ENCODE results near the gene SH3PXD2B.
"Not testable (repeated sequence)": the region's sequence is repeated elsewhere in the genome, so short reads cannot be mapped to it uniquely, and the experiment has no call there.

SH3PXD2B gene

DNA sequence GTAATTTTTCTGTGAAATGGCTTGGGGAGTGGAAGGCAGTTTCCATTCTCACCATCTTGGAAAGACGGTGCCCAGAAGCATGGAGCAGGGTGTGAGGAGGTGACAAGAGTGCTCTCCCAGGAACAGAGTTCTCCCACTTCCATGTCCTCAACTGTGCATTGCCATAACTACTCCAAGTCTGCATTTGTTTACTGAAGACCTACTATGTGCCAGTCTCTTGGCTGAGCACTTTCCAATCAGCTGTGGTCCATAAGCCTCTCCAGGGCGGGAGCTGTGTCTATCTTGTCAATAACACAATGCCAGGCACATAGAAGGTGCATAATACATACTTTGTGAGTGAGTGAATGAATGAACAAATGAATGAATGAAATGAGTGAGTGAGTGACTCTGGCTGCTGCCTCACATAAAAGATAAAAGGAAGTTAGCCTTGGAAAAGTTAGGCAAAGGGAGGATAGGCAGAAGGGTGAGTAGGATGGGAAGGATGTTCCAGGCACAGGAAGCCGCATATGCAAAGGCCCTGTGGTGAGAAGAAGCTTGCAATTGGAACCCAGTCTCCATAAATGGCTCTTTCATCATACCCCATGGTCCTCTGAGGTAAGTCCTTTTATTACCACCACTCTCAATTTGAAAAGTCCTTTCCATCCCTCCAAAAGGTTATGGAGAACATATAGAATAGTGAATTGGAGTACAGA is 31.3 kb upstream of the SH3PXD2B start:
- DNase-seq (ENCODE audit: low spot score), result no peak

DNA sequence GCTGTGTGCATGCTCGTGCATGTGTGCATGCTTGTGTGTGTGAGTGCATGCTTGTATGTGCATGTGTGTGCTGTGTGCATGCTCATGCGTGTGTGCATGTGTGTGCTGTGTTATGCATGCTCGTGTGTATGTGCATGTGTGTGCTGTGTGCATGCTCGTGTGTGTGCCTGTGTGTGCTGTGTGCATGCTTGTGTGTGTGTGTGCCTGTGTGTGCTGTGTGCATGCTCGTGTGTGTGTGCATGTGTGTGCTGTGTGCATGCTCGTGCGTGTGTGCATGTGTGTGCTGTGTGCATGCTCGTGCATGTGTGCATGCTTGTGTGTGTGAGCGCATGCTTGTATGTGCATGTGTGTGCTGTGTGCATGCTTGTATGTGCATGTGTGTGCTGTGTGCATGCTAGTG is 30.3 kb upstream of the SH3PXD2B start:
- no peak for DNase-seq (ENCODE audit: low spot score)

DNA sequence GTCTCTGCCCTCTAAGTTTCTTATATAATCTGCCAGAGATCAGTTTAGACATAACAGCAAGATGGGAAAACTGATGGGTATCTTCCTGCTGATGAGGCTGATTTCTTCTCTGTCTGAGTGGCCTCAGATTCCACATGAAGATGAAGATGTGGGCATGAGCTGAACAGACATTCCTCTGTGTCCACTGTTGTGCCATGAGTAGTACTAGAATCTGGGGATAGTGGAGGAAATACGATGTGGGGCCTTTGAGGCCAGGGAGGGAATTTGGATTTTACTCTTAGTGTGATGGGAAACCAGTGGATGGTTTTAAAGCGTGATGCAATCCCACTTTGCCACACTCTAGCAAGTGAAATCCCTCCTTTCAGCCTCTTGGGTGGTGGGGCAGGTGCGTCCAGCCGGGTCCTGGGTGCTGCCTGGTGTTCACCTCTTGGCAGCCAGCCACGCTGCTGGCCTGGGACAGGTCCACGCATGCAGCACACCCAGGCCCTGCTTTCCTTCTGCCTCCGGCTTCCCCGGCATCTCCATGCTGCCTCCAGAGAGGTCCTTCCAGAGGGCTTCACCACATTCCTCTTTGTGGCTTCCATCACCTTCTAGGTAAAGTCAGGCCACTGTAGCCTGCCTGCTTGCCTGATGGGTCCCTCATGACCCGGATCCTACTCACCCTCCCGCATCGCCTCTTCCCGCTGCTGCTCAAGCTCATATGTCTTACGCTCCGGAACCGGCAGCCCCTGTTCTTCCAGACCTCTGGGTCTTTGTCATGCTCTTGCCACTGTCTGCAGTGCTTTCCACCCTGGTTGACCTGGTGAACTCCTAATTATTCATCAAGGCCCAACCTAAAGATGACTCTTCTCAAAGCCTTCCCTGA is 28.1 kb upstream of the SH3PXD2B start:
- no peak for DNase-seq (ENCODE audit: low spot score)

DNA sequence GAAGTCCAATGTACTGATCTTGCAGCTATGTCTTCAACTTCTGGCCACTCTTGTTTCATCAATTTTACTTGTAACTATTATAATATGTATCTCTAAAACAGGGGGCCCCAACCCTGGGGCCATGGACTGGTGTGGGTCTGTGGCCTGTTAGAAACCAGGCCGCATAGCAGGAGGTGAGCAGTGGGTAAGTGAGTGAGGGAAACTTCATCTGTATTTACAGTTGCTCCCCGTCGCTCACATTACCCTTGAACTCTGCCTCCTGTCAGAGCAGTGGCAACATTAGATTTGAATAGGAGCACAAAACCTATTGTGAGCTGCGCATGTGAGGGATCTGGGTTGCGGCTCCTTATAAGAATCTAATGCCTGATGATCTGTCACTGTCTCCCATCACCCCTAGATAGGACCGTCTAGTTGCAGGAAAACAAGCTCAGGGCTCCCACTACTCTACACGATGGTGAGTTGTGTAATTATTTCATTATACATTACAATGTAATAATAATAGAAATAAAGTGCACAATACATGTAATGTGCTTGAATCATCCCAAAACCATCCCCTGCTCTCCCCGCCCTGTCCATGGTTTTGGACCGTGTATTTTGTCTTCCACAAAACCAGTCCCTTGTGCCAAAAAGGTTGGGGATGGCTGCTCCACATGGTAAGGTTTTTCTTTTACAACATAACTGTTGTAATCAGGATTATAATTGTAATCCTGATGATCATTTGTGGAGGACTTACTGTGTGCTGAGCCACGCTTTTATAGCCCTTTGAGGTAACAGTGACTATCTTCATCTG is 26.9 kb upstream of the SH3PXD2B start:
- DNase-seq (ENCODE audit: low spot score), result no peak

DNA sequence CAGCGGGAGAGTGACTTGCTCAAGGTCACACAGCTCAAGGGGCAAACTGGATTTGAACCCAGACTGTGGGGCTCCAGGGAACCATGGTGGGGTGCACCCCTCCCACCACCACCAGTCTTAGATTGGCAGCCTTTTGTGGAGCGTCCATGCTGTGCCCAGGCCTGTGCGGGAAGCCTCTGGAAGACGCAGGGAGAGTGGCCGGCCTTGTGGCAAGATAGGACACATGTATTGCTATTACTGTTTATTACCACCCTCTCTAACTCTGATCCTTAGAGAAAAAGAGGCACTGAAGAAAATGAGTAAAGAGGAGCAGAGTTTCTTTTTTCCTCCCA is 25.4 kb upstream of the SH3PXD2B start:
- DNase-seq (ENCODE audit: low spot score), result no peak

DNA sequence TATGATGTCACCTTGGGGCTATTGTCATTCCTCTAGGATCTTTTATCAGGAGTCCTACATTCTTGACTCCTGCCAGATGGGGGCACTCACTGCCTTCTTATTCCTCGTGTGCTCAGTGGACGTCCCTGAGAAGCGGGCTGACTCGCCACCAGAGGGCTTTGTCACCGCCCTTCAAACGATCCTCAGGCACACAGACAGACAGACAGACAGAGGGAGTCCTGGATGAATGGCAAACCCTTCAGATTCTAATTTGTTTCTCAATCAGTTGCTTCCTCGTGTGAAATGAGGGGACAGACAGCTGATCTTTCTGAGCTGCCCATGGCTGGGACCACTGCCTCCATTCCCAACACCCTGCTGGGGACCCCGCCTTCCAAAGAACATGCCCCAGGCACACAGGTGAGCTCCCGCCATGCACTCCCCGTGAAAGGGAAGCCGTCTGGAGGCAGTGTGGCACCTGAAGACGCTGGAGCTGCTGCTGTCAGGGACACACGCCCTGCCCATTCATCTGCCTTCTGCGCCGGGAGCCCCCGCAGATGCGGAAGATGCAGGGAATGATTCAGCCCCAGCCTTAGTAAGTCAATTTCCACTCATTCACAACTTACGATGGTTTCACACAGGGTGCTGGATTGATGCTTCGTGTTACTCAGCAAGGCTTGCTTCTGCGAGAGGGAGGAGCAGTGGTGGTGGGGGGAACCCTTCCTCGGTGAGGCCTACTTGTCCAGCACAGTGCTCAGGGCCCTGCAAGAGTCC is 24.9 kb upstream of the SH3PXD2B start:
- peak; percentile 91 for DNase-seq (ENCODE audit: low spot score)

DNA sequence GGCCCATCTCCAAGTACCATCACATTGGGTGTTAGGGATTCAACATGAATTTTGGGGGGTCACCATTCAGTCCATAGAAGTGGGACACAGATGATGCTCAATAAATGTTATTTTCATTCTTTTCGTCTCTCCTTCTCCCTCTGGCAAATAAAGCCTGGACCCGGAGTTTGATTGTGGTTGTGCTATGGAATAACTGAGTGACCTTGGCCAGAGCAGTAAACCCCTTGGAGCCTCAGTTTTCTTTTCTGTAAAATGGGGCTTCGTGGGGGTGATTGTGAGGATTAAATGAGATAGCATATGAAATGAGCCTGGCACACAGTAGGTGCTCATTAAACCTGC is 24.3 kb upstream of the SH3PXD2B start:
- not testable (repeated sequence) for DNase-seq (ENCODE audit: low spot score)

DNA sequence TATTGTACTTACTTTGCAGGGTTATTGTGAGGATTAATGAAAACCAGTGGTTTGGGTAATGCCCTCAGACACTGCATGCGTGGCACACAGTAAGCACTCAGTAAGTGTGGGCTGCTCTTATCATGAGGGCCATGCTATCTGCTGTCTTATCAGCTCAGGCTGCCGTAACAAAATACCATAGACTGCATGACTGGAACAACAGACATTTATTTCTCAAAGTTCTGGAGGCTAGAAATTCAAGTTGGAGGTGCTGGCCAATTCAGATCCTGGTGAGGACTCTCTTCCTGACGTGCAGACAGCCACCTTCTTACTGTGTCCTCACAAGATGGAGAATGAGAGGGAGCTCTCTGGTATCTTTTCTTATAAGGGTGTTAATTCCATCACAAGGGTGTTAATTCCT is 23.9 kb upstream of the SH3PXD2B start:
- DNase-seq (ENCODE audit: low spot score), result no peak

DNA sequence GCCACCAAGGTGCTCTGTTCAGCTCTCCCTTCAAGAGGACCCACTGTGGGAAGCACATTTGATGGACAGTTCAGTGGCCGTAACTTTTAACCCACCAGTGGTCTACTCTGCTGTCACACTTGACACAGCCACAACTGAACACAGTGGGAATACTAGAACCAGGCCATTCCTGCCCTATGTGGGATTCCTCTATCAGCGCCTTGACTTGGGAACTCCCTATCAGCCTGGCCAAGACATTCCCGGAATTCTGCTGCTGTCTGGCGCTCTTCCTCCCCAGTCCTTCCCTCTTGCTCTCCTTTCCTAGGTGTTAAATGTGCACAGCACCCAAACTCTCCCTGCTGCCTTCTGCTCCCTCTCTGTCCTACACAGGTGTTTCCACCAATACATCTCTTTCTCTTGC is 23.1 kb upstream of the SH3PXD2B start:
- no peak for DNase-seq (ENCODE audit: low spot score)

DNA sequence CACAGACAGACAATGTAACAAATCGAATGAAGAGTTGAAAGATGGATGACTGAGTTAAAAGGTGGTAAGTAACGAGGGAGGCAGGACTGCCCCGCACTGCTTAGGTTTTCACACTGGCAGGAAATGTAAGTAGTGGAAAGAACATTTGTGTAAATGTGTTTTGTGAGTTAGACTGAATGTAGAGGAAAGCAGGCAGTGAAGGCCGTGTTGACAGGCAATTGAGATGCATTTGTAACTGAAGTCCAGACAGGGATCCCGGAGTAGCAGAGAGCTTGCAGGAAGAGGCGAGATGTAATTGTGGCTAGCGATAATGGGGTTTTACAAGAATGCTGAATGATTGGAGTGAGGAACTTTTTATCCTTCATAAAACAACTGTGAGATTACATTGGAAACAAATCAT is 20.0 kb upstream of the SH3PXD2B start:
- no peak for DNase-seq (ENCODE audit: low spot score)

DNA sequence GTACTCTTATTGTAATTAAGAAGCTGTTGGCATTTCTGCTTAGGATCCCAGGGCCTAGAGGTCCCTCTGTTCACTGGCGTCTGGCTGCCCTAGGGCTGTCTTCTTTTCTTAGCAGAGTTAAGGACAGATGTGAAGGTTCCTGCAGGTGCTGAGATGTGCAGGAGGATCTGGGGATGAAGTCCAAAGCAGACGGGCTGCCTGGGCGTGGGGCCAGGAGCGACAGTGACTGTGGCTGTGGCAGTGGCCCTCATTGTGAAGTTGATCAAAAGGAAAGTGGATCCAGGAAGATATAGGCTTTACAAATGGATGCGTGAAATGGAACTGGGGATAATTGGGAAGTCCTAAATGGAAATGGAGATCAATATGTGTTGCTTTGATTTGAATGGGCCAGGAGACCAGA is 19.1 kb upstream of the SH3PXD2B start:
- DNase-seq (ENCODE audit: low spot score), result no peak

DNA sequence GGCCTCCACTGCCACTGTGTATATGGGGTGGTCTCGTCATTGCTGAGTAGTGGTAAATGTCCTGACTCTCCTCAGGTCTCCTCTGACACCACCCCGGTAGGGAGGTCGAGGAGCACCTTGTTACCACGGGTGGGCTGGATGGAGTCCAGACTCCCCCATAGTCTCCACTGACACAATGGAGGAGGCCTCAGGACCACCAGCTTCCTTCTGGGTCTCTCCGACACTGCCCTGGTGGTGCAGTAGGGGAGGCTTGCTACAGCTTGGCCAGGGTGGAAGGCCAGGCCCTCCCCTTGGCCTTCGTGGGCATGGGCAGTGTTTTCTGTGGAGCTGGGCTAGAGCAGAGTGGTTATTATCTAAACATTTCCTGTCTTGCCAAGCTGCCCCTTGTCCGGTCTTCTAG is 15.4 kb upstream of the SH3PXD2B start:
- DNase-seq (ENCODE audit: low spot score), result no peak

DNA sequence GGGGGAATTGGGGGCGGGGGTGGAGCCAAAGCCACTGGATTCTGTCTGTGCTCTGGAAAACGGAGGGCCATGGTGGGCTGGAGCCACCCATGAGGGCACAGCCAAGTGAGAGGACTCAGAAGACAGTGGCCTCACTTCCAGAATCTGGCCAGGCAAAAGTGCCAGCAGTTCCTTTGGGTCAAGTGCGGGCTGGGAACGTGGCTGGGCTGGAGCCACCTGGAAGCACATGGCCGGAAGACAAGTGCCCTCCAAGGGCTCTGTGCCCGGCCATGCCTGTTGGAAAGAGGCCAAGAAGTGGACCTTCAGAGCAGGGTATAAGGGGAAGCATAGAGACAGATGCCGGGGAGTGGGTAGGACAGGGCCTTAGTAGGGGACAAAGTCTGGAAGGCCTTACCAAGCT is 11.7 kb upstream of the SH3PXD2B start:
- DNase-seq (ENCODE audit: low spot score), result no peak

DNA sequence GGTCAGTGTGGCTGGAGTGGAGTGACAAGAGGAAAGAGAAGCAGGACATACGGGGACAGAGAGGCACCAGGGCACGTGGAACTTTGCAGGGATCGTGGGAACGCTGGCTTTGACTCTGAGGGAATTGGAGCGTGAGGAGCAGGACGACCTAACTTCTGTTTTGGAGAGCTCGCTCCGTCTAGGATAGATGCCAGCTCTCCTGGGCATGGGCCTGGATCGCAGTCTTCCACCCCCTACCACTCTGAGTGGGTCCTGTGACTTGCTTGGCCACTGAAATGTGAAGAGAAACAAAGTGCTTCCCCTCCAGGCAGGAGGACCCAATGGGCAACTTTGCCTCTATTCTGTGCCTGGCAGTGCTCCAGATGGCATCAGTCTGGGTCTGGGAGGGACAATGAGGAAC is 8.7 kb upstream of the SH3PXD2B start:
- no peak for DNase-seq (ENCODE audit: low spot score)

DNA sequence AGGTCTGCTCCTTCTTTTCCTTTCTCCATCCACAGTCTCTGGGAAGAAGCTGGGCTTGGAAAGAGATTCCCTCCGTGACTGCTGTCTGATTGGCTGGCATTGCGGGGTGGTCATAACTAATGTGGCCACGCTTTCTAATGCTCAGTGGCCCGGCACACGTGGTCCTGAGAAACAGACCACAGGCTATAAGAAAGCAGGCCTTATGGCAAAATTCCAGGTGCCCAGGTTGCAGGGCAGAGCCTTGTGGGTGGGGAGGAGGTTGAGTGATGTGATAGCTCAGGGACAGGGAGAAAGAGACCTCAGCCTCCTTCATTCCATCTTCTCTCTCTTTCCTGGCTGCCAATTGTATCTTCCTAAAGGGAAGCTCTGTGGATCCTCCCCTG is 5.4 kb upstream of the SH3PXD2B start:
- no peak for DNase-seq (ENCODE audit: low spot score)

DNA sequence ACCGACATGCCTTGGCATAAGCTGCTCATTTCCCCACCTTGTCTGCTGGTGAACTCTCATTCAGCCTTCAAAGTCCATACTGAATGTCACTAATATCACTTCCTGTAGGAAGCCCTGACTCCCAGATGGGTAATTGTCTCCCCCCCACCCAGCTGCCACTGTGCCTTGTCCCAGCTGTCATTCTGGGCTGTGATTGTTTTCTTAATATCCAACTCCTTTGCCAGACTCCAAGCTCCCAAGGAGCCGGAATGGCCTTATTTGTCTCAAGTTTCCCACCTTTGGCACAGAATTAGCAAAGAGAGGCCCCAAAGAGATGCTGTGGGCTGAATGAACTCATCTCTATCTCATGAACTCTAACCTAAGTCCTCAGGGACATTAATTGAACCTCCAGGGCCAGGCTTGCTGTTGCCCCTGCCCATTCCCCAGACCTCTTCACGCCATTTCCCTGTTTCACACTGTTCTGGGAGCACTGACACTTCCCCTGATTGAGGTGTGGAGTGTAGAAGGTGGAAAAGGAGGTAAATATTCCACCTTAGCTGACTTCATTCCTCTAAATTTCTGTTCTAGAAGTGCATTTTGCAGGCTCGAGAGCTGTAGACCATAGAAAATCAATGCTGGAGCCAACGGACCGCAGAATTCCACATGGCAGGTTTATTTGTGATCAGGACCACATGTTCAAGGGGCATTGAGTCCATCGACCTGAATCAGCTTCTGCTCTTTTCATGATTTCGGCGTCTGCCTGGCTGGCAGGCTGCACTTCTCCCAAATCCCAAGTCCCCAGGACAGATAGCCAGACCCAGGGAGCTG is 4.9 kb upstream of the SH3PXD2B start:
- no peak for DNase-seq (ENCODE audit: low spot score)

DNA sequence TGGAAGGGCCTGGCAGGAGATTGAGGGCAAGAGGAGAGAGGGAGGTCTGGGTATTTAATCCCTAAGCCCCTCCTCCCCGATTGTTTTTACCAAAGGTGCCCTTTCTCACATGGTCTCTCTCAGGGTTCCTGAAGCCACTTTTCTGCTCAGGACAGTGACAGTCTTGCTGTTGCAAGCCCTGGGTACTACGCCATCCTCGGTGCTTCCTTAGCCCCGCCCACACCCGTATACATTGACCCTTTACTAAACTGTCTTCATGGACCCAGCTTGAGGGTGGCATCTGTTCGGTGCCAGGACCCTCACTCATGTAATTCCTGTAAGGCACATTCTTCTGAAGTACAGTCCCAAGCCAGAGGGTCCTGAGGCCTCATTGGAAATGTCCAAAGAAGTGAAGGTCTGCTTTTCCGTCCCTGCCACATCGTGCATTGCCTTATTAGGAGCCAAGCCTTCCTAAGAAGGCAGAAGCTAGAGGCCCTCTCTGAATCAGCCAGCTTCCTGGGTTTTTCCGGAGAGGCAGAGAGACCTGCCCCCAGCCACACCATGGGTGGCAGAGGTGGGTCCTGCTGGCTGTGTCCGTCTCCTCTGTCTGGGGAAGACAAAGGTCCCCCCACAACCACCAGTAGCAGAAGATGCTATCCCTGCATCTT is 1.9 kb upstream of the SH3PXD2B start:
- DNase-seq (ENCODE audit: low spot score), result no peak

DNA sequence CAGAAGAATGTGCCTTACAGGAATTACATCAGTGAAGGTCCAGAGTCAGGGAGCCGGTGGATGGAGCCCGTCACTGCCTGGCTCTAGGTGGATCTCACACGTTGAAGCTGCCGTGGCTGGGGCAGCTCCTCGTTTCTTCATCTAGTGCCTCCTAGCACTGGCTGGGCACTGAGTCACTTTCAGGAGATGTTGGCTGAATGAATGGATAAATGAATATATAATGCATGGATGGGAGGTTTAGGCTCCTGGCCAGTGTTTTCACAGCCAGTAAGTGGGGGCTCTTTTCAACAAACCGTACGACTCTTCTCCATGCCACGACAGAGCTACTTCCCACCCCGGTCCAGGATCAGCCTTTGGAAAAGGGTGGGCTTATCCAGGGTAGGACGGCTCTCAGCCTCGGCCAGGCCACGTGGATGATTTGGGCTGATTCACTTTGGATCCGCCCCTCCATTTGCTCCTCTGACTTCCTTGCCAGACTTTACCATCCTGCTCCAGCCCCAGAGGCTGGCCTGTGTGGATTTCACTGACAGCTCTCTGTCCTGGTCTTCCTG is 1.3 kb upstream of the SH3PXD2B start:
- no peak for DNase-seq (ENCODE audit: low spot score)

DNA sequence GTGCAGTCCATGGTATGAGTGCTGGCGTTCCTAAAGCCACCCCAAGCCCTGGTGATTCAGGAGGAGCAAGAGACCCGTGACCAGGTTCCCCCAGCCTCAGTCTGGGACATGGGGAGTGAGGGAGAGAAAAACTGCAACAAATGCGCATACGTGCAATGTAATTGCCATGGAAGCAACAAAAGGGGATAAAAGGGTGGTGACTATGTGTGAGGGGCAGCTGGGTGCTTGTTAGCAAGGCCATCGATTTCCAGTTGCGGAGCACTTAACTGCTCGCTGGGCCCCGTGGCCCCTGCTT is 709 bp upstream of the SH3PXD2B start:
- no peak for DNase-seq (ENCODE audit: low spot score)

DNA sequence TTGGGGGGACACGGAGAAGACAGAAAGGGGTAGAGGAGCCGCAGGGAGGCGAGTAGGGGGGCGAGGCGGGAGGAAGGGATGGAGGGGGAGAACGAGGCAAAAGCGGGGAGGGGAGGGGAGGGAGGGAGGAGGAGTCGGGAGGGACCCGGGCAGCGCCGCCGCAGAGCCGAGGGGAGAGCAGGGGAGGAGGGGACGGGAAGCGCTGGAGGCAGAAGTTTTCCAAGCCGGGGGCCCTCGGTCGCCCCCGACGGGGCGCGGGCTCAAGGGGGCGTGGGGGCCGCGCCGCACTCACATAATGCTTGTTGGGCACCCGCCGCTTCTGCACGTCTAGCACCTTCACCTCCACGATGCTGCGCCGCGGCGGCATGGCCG is 353 bp downstream of the SH3PXD2B start:
- DNase-seq (ENCODE audit: low spot score), result peak; percentile 22
